Esophagus muscularis mucosa (tissue), 4 donors: ENCODE results near the gene ACE. TPM values are rescaled to one million over a fixed set of nuclear protein-coding genes. Genes with fewer than 3 reads are reported as not detected.
A peak's percentile ranks its signal among the peaks of the same experiment; 100 is the strongest.

Source experiments
- DNase-seq: peaks from one replicate; pipeline ENCODE4 v3.0.0-alpha.2; 2017; ENCODE audit errors: extremely low spot score
- H3K27ac ChIP-seq, 4 donors: fragments of 200-600 bp; sonication (generic); replicated peaks in 1 of 4; 1 replicate in 3 of 4; 2 replicates in 1 of 4; pipeline ENCODE4 v1.5.1; 2016 to 2019; ENCODE audit warnings: mild to moderate bottlenecking in 1 of 4
- H3K27me3 ChIP-seq, 4 donors: fragments of 200-600 bp; sonication (generic); one replicate each; pipeline versions ENCODE4 v1.5.1 to v1.6.0; 2016 to 2019
- H3K36me3 ChIP-seq, 4 donors: fragments of 200-600 bp; sonication (generic); one replicate each; pipeline ENCODE4 v1.5.1; 2016 to 2019
- H3K4me1 ChIP-seq, 4 donors: fragments of 200-600 bp; sonication (generic); one replicate each; pipeline ENCODE4 v1.5.1; 2016 to 2019
- H3K4me3 ChIP-seq, 4 donors: fragments of 200-600 bp; sonication (generic); 1 replicate in 2 of 4; 2 replicates in 2 of 4; pipeline ENCODE4 v1.5.1; 2016 to 2019; ENCODE audit warnings: mild to moderate bottlenecking in 4 of 4, moderate library complexity in 1 of 4
- H3K9me3 ChIP-seq, 4 donors: fragments of 200-600 bp; sonication (generic); 1 replicate in 3 of 4; 2 replicates in 1 of 4; pipeline ENCODE4 v1.5.1; 2016 to 2019
- EP300 ChIP-seq: sonication (generic); formaldehyde crosslinking; IDR thresholded peaks from one replicate; pipeline ENCODE4 v1.6.1; 2017; ENCODE audit warnings: antibody characterized with exemption
- POLR2A ChIP-seq: fragments of 450-650 bp; IDR thresholded peaks from one replicate; pipeline ENCODE4 v1.6.1; 2017; ENCODE audit warnings: antibody characterized with exemption, moderate library complexity, mild to moderate bottlenecking, low read depth
- POLR2AphosphoS5 ChIP-seq, 2 donors: sonication (generic); formaldehyde crosslinking; IDR thresholded peaks; one replicate each; pipeline ENCODE4 v1.6.1; 2017; ENCODE audit warnings: antibody characterized with exemption in 2 of 2
- WGBS: methylation state at CpG from one replicate; pipeline ENCODE4 v1.1.5; 2018; 5-methylcytosine and 5-hydroxymethylcytosine counted together
- intact Hi-C: fragments of 100-400 bp; cut with DNase I; formaldehyde crosslinking; loops from one replicate; pipeline ENCODE4 v1.15.1; 2023
- total RNA-seq, 4 donors: library from RNA; depleted of rRNA; stranded (reverse); fragments of >200 nt; gene quantifications; one replicate each; pipeline versions ENCODE4 v1.1.0 to v1.2.1, GENCODE V29; 2016
- TF ChIP-seq, protein P1 (sequence below), 3 experiments: fragments of 200-600 bp in 2 of 3; fragments of 450-650 bp in 1 of 3; sonication (generic) in 2 of 3; IDR thresholded peaks; one replicate each; pipeline ENCODE4 v1.5.1; 2017 to 2019; ENCODE audit warnings: antibody characterized with exemption in 3 of 3, mild to moderate bottlenecking in 2 of 3, moderate library complexity in 1 of 3

ACE gene
- total RNA-seq, 4 donors from 2014 or later, result 2.5 to 9.6 (median 4.9) TPM

DNA sequence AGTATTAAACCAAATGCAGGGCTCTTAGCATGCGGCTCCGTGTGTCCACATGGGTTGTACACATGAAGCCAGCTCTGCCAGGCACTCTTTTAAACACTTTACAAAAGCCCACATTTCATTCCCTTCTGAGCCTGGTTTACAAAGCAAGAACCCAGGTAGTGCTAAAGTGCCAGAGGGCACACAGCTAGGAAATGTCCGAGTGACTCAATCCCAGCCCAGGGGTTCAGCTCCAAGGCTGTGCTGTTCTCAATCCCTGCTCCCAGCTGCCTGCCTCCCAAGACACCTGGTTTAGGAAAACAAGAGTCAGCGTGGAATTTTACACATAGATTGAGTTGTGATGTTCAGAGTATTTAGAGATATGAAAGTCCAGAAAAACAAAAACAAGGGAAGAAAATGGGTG, 60.1 kb downstream of the ACE start:
- TF ChIP-seq POLR2AphosphoS5 (IDR thresholded peaks at IDR 0.05), result no peak
- TF ChIP-seq POLR2A, result no peak
- TF ChIP-seq EP300, result no peak
- TF ChIP-seq, protein P1, sequence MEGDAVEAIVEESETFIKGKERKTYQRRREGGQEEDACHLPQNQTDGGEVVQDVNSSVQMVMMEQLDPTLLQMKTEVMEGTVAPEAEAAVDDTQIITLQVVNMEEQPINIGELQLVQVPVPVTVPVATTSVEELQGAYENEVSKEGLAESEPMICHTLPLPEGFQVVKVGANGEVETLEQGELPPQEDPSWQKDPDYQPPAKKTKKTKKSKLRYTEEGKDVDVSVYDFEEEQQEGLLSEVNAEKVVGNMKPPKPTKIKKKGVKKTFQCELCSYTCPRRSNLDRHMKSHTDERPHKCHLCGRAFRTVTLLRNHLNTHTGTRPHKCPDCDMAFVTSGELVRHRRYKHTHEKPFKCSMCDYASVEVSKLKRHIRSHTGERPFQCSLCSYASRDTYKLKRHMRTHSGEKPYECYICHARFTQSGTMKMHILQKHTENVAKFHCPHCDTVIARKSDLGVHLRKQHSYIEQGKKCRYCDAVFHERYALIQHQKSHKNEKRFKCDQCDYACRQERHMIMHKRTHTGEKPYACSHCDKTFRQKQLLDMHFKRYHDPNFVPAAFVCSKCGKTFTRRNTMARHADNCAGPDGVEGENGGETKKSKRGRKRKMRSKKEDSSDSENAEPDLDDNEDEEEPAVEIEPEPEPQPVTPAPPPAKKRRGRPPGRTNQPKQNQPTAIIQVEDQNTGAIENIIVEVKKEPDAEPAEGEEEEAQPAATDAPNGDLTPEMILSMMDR (IDR thresholded peaks at IDR 0.05), result no peak
- intact Hi-C loops, result no loop called here
- WGBS, result 86% methylated on average over 4 of the region's 4 CpGs
- H3K36me3 ChIP-seq, result no peaks in the 10 kb centered on the region
- no peak overlapping the region for H3K4me3 ChIP-seq
- no peaks in the 10 kb centered on the region for H3K9me3 ChIP-seq
- no peak overlapping the region for H3K27ac ChIP-seq
- peaks cover 7 to 12% (median 11%) of the 10 kb centered on the region in 4 donors for H3K4me1 ChIP-seq
- H3K27me3 ChIP-seq, result peaks cover 0 to 65% (median 16%) of the 10 kb centered on the region in 4 donors
- no peak for DNase-seq

- Histone ChIP-seq H3K4me3 (peak overlapping the region; percentile 11 to 40 (median 18)), H3K27me3 (peaks cover 0 to 65% (median 16%) of the 10 kb centered on the region in 4 donors), H3K36me3 (no peaks in the 10 kb centered on the region), H3K9me3 (no peaks in the 10 kb centered on the region), H3K4me1 (peaks cover 7 to 12% (median 11%) of the 10 kb centered on the region in 4 donors), H3K27ac (no peak overlapping the region)
- DNase-seq, result no peak
- intact Hi-C loops, result no loop called here
- 8% methylated on average over 16 of the region's 62 CpGs for WGBS
- TF ChIP-seq EP300, result no peak
- no peak for TF ChIP-seq POLR2A
- TF ChIP-seq, protein P1 (IDR thresholded peaks at IDR 0.05), result no peak
- no peak for TF ChIP-seq POLR2AphosphoS5 (IDR thresholded peaks at IDR 0.05)
Observed at GRCh38 chr17:63537991-63538692, 61.3 kb downstream of the ACE start.

DNA sequence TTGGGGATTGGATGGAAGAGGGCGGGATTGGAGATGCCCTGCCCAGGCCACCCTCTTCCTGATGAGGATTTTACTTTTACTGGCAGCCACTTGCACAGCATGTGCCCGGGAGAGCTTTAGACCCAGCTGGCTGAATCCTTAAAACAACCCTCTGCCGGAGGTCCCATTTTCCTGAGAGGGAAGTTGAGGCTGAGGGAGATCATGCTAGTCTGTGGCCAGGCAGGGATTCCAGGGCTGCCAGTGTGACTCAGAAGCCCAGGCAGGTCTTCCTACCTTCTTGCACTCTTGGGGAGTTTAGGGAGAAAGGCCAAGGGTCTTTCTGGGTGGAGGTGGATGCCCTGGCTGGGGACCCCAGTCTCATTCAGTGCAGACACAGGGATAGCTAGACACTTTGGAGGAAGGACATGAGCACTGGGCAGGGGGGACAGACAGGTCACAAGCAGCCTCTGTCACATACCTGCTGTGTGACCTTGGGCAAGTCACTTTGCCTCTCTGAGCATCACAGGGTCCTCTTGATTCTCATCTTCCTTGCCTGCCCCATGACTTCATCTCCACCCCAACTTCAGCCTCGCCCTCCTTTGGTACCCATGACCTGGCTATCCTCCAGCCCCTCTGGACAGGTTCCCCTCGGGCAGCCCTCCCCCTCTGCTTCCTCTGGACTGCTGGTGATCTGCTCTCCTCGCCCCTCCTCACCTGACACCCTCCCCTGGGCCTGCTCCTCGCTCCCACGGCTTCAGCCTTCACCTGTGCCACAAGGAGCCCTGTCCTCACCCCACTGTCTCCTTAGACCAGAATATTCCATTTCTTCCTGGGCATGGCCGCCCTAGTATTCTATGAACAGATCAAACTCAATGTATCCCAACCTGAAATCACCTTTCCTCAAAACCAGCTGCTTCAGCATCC, 62.1 kb downstream of the ACE start:
- Histone ChIP-seq H3K4me1 (peaks cover 7 to 12% (median 11%) of the 10 kb centered on the region in 4 donors), H3K9me3 (no peaks in the 10 kb centered on the region), H3K27me3 (peaks cover 0 to 65% (median 16%) of the 10 kb centered on the region in 4 donors), H3K4me3 (peak overlapping the region in 1 of 4 donors; percentile 23), H3K27ac (no peak overlapping the region), H3K36me3 (no peaks in the 10 kb centered on the region)
- intact Hi-C loops, result no loop called here
- TF ChIP-seq EP300 (no peak), POLR2AphosphoS5 (IDR thresholded peaks at IDR 0.05) (no peak)
- TF ChIP-seq, protein P1 (IDR thresholded peaks at IDR 0.05), result no peak
- DNase-seq, result no peak
- 70% methylated on average over 9 of the region's 9 CpGs for WGBS

DNA sequence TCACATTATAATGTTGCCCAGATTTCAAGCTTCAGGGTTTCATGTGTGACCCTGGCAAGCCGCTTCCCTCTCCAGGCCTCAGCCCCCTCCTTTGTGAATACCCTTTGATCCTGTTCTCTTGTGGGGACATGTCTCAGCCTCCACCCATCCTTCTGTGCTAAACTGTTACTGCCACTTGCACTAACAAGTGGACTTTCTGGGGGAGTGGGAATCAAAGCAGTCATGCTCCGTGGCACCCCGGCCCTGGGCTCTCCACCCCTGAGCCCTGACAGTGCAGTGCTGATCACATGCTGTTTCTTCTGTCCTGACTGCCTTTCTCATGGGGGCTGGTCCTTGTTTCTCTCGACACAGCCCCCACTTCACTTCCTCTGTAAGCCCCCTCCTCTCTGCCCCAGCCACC, 63.7 kb downstream of the ACE start:
- Histone ChIP-seq H3K4me3 (no peak overlapping the region), H3K27ac (no peak overlapping the region), H3K4me1 (peaks cover 7 to 12% (median 11%) of the 10 kb centered on the region in 4 donors), H3K9me3 (no peaks in the 10 kb centered on the region), H3K27me3 (peaks cover 0 to 53% (median 16%) of the 10 kb centered on the region in 4 donors), H3K36me3 (no peaks in the 10 kb centered on the region)
- DNase-seq, result no peak
- TF ChIP-seq POLR2AphosphoS5 (IDR thresholded peaks at IDR 0.05) (no peak), POLR2A (no peak), EP300 (no peak)
- TF ChIP-seq, protein P1 (IDR thresholded peaks at IDR 0.05), result no peak
- intact Hi-C loops, result no loop called here
- WGBS, result 67% methylated on average over 4 of the region's 4 CpGs
